CD14-positive monocyte (primary cell): ENCODE data around the gene RAD54L. TPM values are rescaled to one million over a fixed set of nuclear protein-coding genes. Genes with fewer than 3 reads are reported as not detected.

Experiments used
- polyA plus RNA-seq, 3 donors: library from polyadenylated mRNA; depleted of rRNA in 1 of 3; unstranded in 2 of 3; stranded (reverse) in 1 of 3; fragments of 300-500 nt in 2 of 3; fragments of >200 nt in 1 of 3; fragmentation: Illumina TruSeq in 2 of 3; gene quantifications; 1 replicate in 2 of 3; 2 replicates in 1 of 3; pipeline ENCODE4 v1.2.3, GENCODE V29; 2012 to 2021

The RAD54L gene
- polyA plus RNA-seq, 3 donors, result 0.13 TPM; not detected in 2

Other genes with a start within 250 kb of the RAD54L start
- gene PIK3R3, start 115.1 kb upstream of the RAD54L start, polyA plus RNA-seq, result under 1 TPM; 0.09 to 0.28 (median 0.17) TPM
- not detected for gene TSPAN1, start 72.7 kb upstream of the RAD54L start, polyA plus RNA-seq
- not detected for gene P3R3URF, start 71.3 kb upstream of the RAD54L start, polyA plus RNA-seq
- gene POMGNT1, start 49.3 kb upstream of the RAD54L start, polyA plus RNA-seq, result 10 to 100 TPM; 10.3 to 16.7 (median 12.2) TPM
- under 1 TPM in 1 of 3 donors, not detected in 2; 0.17 TPM for gene LURAP1, start 44.4 kb upstream of the RAD54L start, polyA plus RNA-seq
- 10 to 100 TPM; 22.9 to 50.9 (median 47.4) TPM for gene LRRC41, start 55.9 kb downstream of the RAD54L start, polyA plus RNA-seq
- gene UQCRH, start 55.9 kb downstream of the RAD54L start, polyA plus RNA-seq, result 100 to 1,000 TPM; 261 to 341 (median 266) TPM
- 10 to 100 TPM in 2 of 3 donors, 1 to 10 TPM in 1; 8.5 to 12.8 (median 10.4) TPM for gene NSUN4, start 93.0 kb downstream of the RAD54L start, polyA plus RNA-seq
- 10 to 100 TPM; 11.5 to 47.1 (median 11.5) TPM for gene FAAH, start 146.6 kb downstream of the RAD54L start, polyA plus RNA-seq
- gene DMBX1, start 242.1 kb downstream of the RAD54L start, polyA plus RNA-seq, result not detected